IMR-90 (cell line): ENCODE measurements around the gene CCDC7. TPM values are rescaled to one million over a fixed set of nuclear protein-coding genes. Genes with fewer than 3 reads are reported as not detected.

Experiments used
- ATAC-seq: fragments of 200-7000 bp; cut with Tn5 transposase; 2 replicates; pipeline ENCODE4 v1.9.1; 2020; ENCODE audit warnings: low read depth, mild to moderate bottlenecking, moderate library complexity
- BruUV-seq: library from RNA; stranded (reverse); fragments of 400-500 nt; replicated peaks from 2 replicates; lab custom pipeline; 2021; lab: Mats Ljungman, UMichigan
- CTCF ChIA-PET: fragments of 300-600 bp; formaldehyde crosslinking; extraction: SDS; loops from one replicate; lab custom pipeline; 2021; ENCODE audit warnings: antibody characterized with exemption; lab: Yijun Ruan, JAX
- POLR2A ChIA-PET: fragments of 300-600 bp; sonication (Branson Sonifier 250); formaldehyde crosslinking; loops from one replicate; lab custom pipeline; 2022; ENCODE audit warnings: antibody characterized with exemption; ENCODE audit not compliant: unreplicated experiment; lab: Charles Lee
- DNase-seq: peaks from one replicate; pipeline ENCODE4 v3.0.0; 2013
- H2AFZ ChIP-seq: replicated peaks from 2 replicates; pipeline ENCODE3; 2013; ENCODE audit warnings: low read length, mild to moderate bottlenecking; ENCODE audit not compliant: poor library complexity
- H2AK5ac ChIP-seq: 2 replicates; pipeline ENCODE4 v1.6.1; 2013; ENCODE audit warnings: low read depth, low read length, inconsistent platforms
- H2AK9ac ChIP-seq: replicated peaks from 2 replicates; pipeline ENCODE3; 2013; ENCODE audit warnings: mild to moderate bottlenecking, low read depth, low read length, moderate library complexity; ENCODE audit not compliant: poor library complexity
- H2BK120ac ChIP-seq: 2 replicates; pipeline ENCODE4 v1.6.1; 2013; ENCODE audit warnings: low read depth, low read length, inconsistent platforms
- H2BK15ac ChIP-seq: 3 replicates; pipeline ENCODE4 v1.6.1; 2013; ENCODE audit warnings: low read depth, low read length, inconsistent platforms
- H2BK20ac ChIP-seq: 2 replicates; pipeline ENCODE4 v1.6.1; 2013; ENCODE audit warnings: low read depth, mild to moderate bottlenecking, inconsistent platforms, low read length, moderate library complexity
- H2BK5ac ChIP-seq: 2 replicates; pipeline ENCODE4 v1.6.1; 2013; ENCODE audit warnings: mild to moderate bottlenecking, low read depth, low read length, inconsistent platforms; ENCODE audit not compliant: poor library complexity, severe bottlenecking
- H3K14ac ChIP-seq: replicated peaks from 2 replicates; pipeline ENCODE4 v1.6.1; 2013; ENCODE audit warnings: low read depth, low read length, inconsistent platforms
- H3K18ac ChIP-seq: 2 replicates; pipeline ENCODE4 v1.6.1; 2013; ENCODE audit warnings: low read depth, low read length, control low read depth
- H3K23ac ChIP-seq: 2 replicates; pipeline ENCODE4 v1.6.1; 2013; ENCODE audit warnings: low read depth, low read length, inconsistent platforms
- H3K27ac ChIP-seq: 2 replicates; pipeline ENCODE4 v1.5.1; 2013; ENCODE audit warnings: mild to moderate bottlenecking, control low read depth, low read length; ENCODE audit not compliant: insufficient read depth
- H3K27me3 ChIP-seq: 2 replicates; pipeline ENCODE4 v1.6.1; 2013; ENCODE audit warnings: low read length; ENCODE audit not compliant: control insufficient read depth, insufficient read depth
- H3K36me3 ChIP-seq: 2 replicates; pipeline ENCODE4 v1.6.1; 2013; ENCODE audit warnings: low read length, mixed read lengths; ENCODE audit not compliant: control insufficient read depth, insufficient read depth
- H3K4ac ChIP-seq: 2 replicates; pipeline ENCODE4 v1.6.1; 2013; ENCODE audit warnings: low read depth, low read length, inconsistent platforms
- H3K4me1 ChIP-seq: 2 replicates; pipeline ENCODE4 v1.6.1; 2013; ENCODE audit warnings: low read length, mixed read lengths; ENCODE audit not compliant: control insufficient read depth, insufficient read depth
- H3K4me2 ChIP-seq: 2 replicates; pipeline ENCODE4 v1.6.1; 2013; ENCODE audit warnings: low read depth, mild to moderate bottlenecking, control low read depth, low read length, moderate library complexity
- H3K4me3 ChIP-seq: 2 replicates; pipeline ENCODE4 v1.5.1; 2013; ENCODE audit warnings: low read depth, mild to moderate bottlenecking, control low read depth, low read length, moderate library complexity; ENCODE audit not compliant: insufficient read depth
- H3K56ac ChIP-seq: 2 replicates; pipeline ENCODE4 v1.6.1; 2013; ENCODE audit warnings: low read length, inconsistent platforms; ENCODE audit not compliant: insufficient read depth; ENCODE audit errors: extremely low read depth
- H3K79me1 ChIP-seq, 2 experiments: 2 replicates each; pipeline ENCODE4 v1.6.1; 2013; ENCODE audit warnings: low read length in 2 of 2, inconsistent platforms in 1 of 2, low read depth in 1 of 2
- H3K9ac ChIP-seq: 2 replicates; pipeline ENCODE4 v1.6.1; 2013; ENCODE audit warnings: low read depth, low read length, control low read depth
- H3K9me1 ChIP-seq: 2 replicates; pipeline ENCODE4 v1.6.1; 2013; ENCODE audit warnings: low read length, inconsistent platforms; ENCODE audit not compliant: insufficient read depth
- H3K9me3 ChIP-seq: 2 replicates; pipeline ENCODE4 v1.6.1; 2013; ENCODE audit warnings: low read length; ENCODE audit not compliant: control insufficient read depth, insufficient read depth
- H4K20me1 ChIP-seq: 2 replicates; pipeline ENCODE4 v1.6.1; 2013; ENCODE audit warnings: low read length, inconsistent platforms; ENCODE audit not compliant: insufficient read depth
- H4K5ac ChIP-seq: 2 replicates; pipeline ENCODE4 v1.6.1; 2013; ENCODE audit warnings: mild to moderate bottlenecking, low read depth, low read length, control low read depth
- H4K8ac ChIP-seq, 2 experiments: 2 replicates each; pipeline ENCODE4 v1.6.1; 2013; ENCODE audit warnings: low read depth in 2 of 2, low read length in 2 of 2, control low read depth in 1 of 2, inconsistent platforms in 1 of 2
- H4K91ac ChIP-seq: 2 replicates; pipeline ENCODE4 v1.6.1; 2013; ENCODE audit warnings: low read depth, low read length, inconsistent platforms; ENCODE audit not compliant: insufficient read depth
- BHLHE40 ChIP-seq: fragments of 150-350 bp; IDR thresholded peaks from 2 replicates; pipeline ENCODE4 v1.6.1; 2016; ENCODE audit warnings: mild to moderate bottlenecking, low read depth, low read length
- CEBPB ChIP-seq: IDR thresholded peaks from 2 replicates; pipeline ENCODE4 v1.6.1; 2012; ENCODE audit warnings: low read depth, low read length, improper control_type of control experiment
- CHD1 ChIP-seq: IDR thresholded peaks from 2 replicates; pipeline ENCODE4 v1.6.1; 2012; ENCODE audit warnings: low read depth, low read length, improper control_type of control experiment
- FOS ChIP-seq: fragments of 150-350 bp; IDR thresholded peaks from 2 replicates; pipeline ENCODE4 v1.6.1; 2016; ENCODE audit warnings: low read depth, low read length
- MAFK ChIP-seq: IDR thresholded peaks from 2 replicates; pipeline ENCODE4 v1.6.1; 2012; ENCODE audit warnings: low read depth, low read length, improper control_type of control experiment
- MAZ ChIP-seq: IDR thresholded peaks from 2 replicates; pipeline ENCODE4 v1.6.1; 2012; ENCODE audit warnings: low read depth, mild to moderate bottlenecking, low read length, improper control_type of control experiment, moderate library complexity, borderline replicate concordance
- MXI1 ChIP-seq: IDR thresholded peaks from 2 replicates; pipeline ENCODE4 v1.6.1; 2012; ENCODE audit warnings: low read depth, mild to moderate bottlenecking, low read length, moderate library complexity, borderline replicate concordance
- NFE2L2 ChIP-seq: fragments of 150-350 bp; IDR thresholded peaks from 2 replicates; pipeline ENCODE4 v1.6.1; 2016; ENCODE audit warnings: low read depth, mild to moderate bottlenecking, low read length
- POLR2A ChIP-seq: IDR thresholded peaks from 2 replicates; pipeline ENCODE4 v1.6.1; 2012; ENCODE audit warnings: mild to moderate bottlenecking, low read depth, low read length
- RAD21 ChIP-seq: IDR thresholded peaks from 2 replicates; pipeline ENCODE4 v1.6.1; 2012; ENCODE audit warnings: low read length, improper control_type of control experiment
- RCOR1 ChIP-seq: IDR thresholded peaks from 2 replicates; pipeline ENCODE4 v1.6.1; 2012; ENCODE audit warnings: mild to moderate bottlenecking, low read length, improper control_type of control experiment; ENCODE audit not compliant: insufficient replicate concordance
- RFX5 ChIP-seq: IDR thresholded peaks from 2 replicates; pipeline ENCODE4 v1.8.0; 2012; ENCODE audit warnings: low read depth, mild to moderate bottlenecking, low read length, moderate library complexity
- SMC3 ChIP-seq: fragments of 150-350 bp; IDR thresholded peaks from 2 replicates; pipeline ENCODE4 v1.6.1; 2016; ENCODE audit warnings: low read depth, mild to moderate bottlenecking, antibody characterized with exemption, low read length, moderate library complexity
- WGBS, 2 experiments: methylation state at CpG; one replicate each; pipeline versions ENCODE4 v1.1.5 to v1.1.7; 2013; ENCODE audit warnings: missing lambda C conversion rate in 2 of 2; ENCODE audit not compliant: insufficient read length in 1 of 2; ENCODE audit errors: extremely low coverage in 2 of 2; 5-methylcytosine and 5-hydroxymethylcytosine counted together
- dilution Hi-C: fragments of 300-500 bp; cut with HindIII; formaldehyde crosslinking; loops from one replicate; pipeline ENCODE4 v1.14.3; 2018; ENCODE audit warnings: low sequenced_read_pairs; ENCODE audit not compliant: unreplicated experiment
- in situ Hi-C: fragments of 300-500 bp; cut with MboI; formaldehyde crosslinking; loops from 3 replicates; pipeline ENCODE4 v1.14.3; 2019; ENCODE audit warnings: low sequenced_read_pairs, inconsistent platforms, mixed read lengths
- intact Hi-C: fragments of 100-400 bp; cut with micrococcal nuclease; formaldehyde crosslinking; loops from 2 replicates; pipeline ENCODE4 v1.10.0; 2022
- polyA plus RNA-seq, 3 experiments: library from polyadenylated mRNA; depleted of rRNA; stranded (reverse); fragments of >200 nt; gene quantifications; 2 replicates each; pipeline ENCODE4 v1.2.3, GENCODE V29; 2012; ENCODE audit warnings: low replicate concordance in 1 of 3
- total RNA-seq: library from RNA; depleted of rRNA; stranded (reverse); fragments of >200 nt; gene quantifications from 2 replicates; pipeline ENCODE4 v1.2.3, GENCODE V29; 2012
- TF ChIP-seq, protein P1 (sequence below): fragments of 150-350 bp; IDR thresholded peaks from 2 replicates; pipeline ENCODE4 v1.6.1; 2017; ENCODE audit warnings: mild to moderate bottlenecking, antibody characterized with exemption, low read length, low read depth
- TF ChIP-seq, protein P2 (sequence below): conservative IDR thresholded peaks from 2 replicates; pipeline ENCODE4 v1.5.1; 2012; ENCODE audit warnings: mild to moderate bottlenecking, low read depth, low read length, improper control_type of control experiment
- TF ChIP-seq, protein P3 (sequence below): fragments of 150-350 bp; IDR thresholded peaks from 2 replicates; pipeline ENCODE4 v1.6.1; 2016; ENCODE audit warnings: low read depth, mild to moderate bottlenecking, low read length, moderate library complexity, borderline replicate concordance

Gene CCDC7
- total and polyA plus RNA-seq, 2 of the 4 experiments (the other 2 are of a cell fraction) = 0.74 to 4.3 TPM

DNA sequence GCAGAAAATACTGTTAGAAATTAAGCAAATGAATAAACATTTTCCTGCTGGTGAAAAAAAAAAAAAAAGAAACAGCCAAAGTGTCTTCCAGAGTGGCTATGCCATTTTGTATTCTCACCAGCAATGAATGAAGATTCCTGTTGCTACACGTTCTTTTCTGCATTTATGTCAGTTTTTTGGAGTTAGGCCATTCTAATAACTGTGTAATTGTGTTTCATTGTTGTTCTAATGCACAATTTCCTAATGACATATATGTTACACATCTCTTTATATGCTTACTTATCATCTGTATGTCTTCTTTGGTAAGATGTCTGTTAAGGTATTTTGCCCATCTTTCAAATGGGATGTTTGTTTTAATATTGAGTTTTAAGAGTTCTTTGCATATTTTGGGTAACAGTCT is 298.4 kb downstream of the CCDC7 start:
- Histone ChIP-seq H3K4me2 (no peak overlapping the region), H2AK5ac (no peak overlapping the region), H3K79me1 (no peaks in the 10 kb centered on the region), H3K27me3 (no peaks in the 10 kb centered on the region), H4K91ac (no peak overlapping the region), H2BK15ac (no peak overlapping the region), H3K23ac (no peak overlapping the region), H2BK20ac (no peak overlapping the region), H3K56ac (no peak overlapping the region), H3K14ac (no peak overlapping the region), H2AFZ (no peak overlapping the region), H3K9me3 (no peaks in the 10 kb centered on the region), H3K4ac (no peak overlapping the region), H2AK9ac (no peak overlapping the region), H3K36me3 (no peaks in the 10 kb centered on the region), H3K27ac (no peak overlapping the region), H3K9ac (no peak overlapping the region), H3K9me1 (no peaks in the 10 kb centered on the region), H4K20me1 (no peaks in the 10 kb centered on the region), H4K8ac (no peak overlapping the region), H2BK5ac (no peak overlapping the region), H3K4me3 (no peak overlapping the region), H4K5ac (no peak overlapping the region), H3K4me1 (no peaks in the 10 kb centered on the region), H2BK120ac (no peak overlapping the region), H3K18ac (no peak overlapping the region)
- in situ Hi-C loops (no loop called here), intact Hi-C loops (no loop called here), dilution Hi-C loops (no loop called here)
- POLR2A ChIA-PET = no interaction called here
- CTCF ChIA-PET = no interaction called here
- DNase-seq (no peak), ATAC-seq (no peak)
- BruUV-seq = no TSS peak
- no CpG with 5 or more reads among the region's 1 CpG for WGBS, 2 experiments
- TF ChIP-seq FOS (no peak), SMC3 (no peak), BHLHE40 (no peak), RAD21 (no peak), MXI1 (no peak), CEBPB (no peak), MAZ (no peak), RCOR1 (no peak), CHD1 (no peak), RFX5 (no peak), NFE2L2 (no peak), POLR2A (no peak), MAFK (no peak)
- TF ChIP-seq, protein P1, sequence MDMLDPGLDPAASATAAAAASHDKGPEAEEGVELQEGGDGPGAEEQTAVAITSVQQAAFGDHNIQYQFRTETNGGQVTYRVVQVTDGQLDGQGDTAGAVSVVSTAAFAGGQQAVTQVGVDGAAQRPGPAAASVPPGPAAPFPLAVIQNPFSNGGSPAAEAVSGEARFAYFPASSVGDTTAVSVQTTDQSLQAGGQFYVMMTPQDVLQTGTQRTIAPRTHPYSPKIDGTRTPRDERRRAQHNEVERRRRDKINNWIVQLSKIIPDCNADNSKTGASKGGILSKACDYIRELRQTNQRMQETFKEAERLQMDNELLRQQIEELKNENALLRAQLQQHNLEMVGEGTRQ = no peak
- TF ChIP-seq, protein P2, sequence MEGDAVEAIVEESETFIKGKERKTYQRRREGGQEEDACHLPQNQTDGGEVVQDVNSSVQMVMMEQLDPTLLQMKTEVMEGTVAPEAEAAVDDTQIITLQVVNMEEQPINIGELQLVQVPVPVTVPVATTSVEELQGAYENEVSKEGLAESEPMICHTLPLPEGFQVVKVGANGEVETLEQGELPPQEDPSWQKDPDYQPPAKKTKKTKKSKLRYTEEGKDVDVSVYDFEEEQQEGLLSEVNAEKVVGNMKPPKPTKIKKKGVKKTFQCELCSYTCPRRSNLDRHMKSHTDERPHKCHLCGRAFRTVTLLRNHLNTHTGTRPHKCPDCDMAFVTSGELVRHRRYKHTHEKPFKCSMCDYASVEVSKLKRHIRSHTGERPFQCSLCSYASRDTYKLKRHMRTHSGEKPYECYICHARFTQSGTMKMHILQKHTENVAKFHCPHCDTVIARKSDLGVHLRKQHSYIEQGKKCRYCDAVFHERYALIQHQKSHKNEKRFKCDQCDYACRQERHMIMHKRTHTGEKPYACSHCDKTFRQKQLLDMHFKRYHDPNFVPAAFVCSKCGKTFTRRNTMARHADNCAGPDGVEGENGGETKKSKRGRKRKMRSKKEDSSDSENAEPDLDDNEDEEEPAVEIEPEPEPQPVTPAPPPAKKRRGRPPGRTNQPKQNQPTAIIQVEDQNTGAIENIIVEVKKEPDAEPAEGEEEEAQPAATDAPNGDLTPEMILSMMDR = no peak
- TF ChIP-seq, protein P3, sequence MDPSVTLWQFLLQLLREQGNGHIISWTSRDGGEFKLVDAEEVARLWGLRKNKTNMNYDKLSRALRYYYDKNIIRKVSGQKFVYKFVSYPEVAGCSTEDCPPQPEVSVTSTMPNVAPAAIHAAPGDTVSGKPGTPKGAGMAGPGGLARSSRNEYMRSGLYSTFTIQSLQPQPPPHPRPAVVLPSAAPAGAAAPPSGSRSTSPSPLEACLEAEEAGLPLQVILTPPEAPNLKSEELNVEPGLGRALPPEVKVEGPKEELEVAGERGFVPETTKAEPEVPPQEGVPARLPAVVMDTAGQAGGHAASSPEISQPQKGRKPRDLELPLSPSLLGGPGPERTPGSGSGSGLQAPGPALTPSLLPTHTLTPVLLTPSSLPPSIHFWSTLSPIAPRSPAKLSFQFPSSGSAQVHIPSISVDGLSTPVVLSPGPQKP = no peak
